ENCODE data around the gene CASP7.

The CASP7 gene

DNA sequence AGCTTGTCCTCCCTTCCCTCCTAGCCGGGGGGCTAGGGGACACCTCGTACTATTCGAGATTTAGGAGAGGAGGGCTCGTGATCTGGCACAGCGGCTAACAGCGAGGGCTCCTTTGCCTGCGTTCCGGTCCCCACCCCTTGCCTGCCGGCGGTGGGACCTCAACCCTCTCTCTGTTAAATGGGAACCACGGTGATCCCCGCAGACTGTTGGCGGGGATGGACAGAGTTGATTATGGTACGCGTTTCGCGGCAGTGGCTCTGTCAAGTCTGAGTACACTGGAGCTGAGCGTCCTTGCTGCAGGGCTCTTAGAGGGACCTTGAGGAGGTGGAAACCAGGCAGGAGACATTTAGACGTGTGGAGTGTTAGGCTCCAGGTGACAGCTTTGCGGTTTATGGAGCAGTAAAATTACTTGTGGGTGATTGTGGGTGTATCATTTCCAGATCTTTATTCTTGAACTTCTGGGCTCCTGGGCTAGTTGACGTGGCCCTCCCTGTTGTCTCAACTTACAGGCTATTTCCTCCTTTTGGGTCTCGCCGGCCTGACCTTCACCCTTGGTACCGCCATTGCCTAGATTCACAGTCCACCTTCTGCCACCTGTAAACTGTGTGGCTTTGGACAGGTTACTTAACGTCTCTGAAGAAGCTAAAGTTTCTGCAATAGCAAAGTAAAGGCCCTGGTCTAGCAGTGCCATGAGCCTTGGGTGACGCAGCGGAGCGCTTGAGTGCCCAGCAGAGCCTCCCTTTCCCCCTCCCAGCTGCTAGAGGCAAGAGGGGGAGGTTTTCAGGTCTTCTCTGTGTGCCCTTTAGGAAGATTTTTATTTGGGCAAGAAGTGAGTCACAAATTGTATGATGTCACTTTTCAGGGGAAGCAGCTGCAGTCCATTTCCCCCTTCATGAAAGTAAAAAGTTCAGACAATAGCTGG, 739 bp downstream of the CASP7 start:
- no peak; the same call in 1 of the 2 replicates for TF ChIP-seq POLR2AphosphoS5 (IDR thresholded peaks at IDR 0.05; ENCODE audit: low read depth, low read length)
- TF ChIP-seq POLR2A (IDR thresholded peaks at IDR 0.05; ENCODE audit: low read depth, low read length) = no peak; the same call in 1 of the 2 replicates
- TF ChIP-seq TAF1 (IDR thresholded peaks at IDR 0.05; ENCODE audit: borderline replicate concordance, low read depth, low read length) = no peak
- DNase-seq (ENCODE audit: insufficient read length) (no peak), FAIRE-seq (peak; percentile 70)

DNA sequence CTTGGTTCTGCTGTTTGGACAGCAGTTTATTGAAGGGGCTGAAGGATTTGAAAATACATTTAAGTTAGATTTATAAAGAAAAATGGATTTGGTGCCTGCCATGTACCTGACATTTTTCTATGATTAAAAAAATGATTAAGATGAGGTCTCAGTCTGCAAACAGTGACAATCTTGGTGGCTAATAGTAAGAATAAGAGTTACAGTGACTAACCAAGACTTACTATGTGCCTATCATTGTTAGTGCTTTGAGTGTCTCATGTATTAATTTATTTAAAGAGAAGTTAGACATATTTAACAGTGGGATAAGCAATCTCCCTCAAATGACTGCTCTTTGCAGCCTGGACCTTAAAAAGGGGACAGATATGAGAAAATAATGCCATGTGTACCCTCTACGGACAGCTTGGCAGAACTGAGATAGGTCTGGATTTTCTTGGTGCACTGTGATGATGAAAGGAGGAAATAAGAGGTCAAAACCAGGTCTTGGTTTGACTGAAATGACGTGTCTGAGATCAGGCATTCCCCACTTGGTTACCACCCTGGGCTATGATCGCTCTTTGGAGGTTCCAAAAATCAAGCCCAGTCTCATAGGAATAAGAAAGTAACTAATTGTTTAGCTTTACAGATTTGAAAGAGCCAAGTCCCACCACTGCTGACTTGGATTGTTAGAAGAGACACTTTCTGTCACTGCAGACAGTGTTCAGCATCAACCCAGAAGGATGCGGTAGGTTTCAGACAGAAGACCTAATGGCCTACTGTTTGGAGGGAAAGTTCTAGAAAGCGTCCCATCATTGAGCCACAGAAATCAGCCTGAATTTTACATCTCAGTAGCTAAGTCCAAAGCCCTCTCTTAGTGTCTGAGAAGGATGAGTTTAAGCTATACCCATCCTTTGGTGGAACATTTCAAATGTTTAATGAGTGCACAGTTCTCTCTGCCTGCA, 2.1 kb downstream of the CASP7 start:
- DNase-seq (ENCODE audit: insufficient read length) = no peak
- TF ChIP-seq POLR2AphosphoS5 (IDR thresholded peaks at IDR 0.05; ENCODE audit: low read depth, low read length) (0 out of 2 replicates have a peak, but pooled peaks have one; percentile 19), POLR2A (IDR thresholded peaks at IDR 0.05; ENCODE audit: low read depth, low read length) (peak; percentile 55), TAF1 (IDR thresholded peaks at IDR 0.05; ENCODE audit: borderline replicate concordance, low read depth, low read length) (no peak)
- peak; percentile 84 for FAIRE-seq

DNA sequence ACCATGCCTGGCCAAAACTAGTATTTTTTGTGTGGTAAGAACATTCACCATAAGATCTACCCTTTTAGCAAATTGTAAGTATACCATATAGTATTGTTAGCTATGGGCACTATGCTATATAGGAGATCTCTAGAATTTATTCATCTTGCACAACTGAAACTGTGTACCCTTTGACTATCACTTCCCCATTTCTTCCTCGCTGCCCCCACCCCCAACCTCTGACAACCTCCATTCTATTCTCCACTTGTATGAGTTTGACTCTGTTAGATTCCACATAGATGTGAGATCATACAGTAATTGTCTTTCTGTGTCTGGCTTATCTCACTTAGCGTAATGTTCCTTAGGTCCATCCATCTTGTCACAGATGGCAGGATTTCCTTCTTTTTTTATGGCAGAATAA, 3.6 kb downstream of the CASP7 start:
- FAIRE-seq (peak; percentile 24), DNase-seq (ENCODE audit: insufficient read length) (no peak)
- no peak for TF ChIP-seq POLR2A (IDR thresholded peaks at IDR 0.05; ENCODE audit: low read depth, low read length)
- TF ChIP-seq TAF1 (IDR thresholded peaks at IDR 0.05; ENCODE audit: borderline replicate concordance, low read depth, low read length) = no peak
- no peak for TF ChIP-seq POLR2AphosphoS5 (IDR thresholded peaks at IDR 0.05; ENCODE audit: low read depth, low read length)

DNA sequence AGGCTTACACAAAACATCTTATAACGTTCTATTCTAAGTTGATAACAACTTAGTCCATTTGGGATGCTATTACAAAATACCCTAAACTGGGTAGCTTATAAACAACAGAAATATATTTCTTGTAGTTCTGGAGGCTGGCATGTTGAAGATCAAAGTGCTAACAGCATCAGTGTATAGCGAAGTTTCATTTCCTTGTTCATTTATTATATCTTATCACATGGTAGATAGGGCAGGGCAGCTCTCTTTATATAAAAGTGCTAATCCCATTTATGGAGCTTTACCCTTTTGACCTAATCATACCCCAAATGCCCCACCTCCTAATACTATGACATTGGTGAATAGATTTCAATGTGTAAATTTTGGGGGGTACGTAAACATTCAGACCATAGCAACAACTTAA, 6.3 kb downstream of the CASP7 start:
- no peak for DNase-seq (ENCODE audit: insufficient read length)
- no peak for TF ChIP-seq POLR2A (IDR thresholded peaks at IDR 0.05; ENCODE audit: low read depth, low read length)
- FAIRE-seq = no peak

DNA sequence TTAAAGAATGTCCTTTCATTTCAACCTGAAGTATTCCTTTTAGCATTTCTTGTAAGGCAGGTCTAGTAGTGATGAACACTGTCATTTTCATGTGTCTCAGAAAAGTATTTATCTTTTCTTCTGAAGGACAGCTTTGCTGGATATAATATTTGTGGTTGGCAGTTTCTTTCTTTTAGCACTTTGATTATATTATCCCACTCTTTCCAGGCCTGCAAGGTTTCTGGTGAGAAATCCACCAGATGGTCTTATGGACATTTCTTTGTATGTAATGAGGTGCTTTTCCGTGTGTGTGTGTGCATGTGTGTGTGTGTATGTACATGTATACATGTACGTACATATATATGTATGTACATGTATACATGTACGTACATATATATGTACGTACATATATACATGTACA, 7.3 kb downstream of the CASP7 start:
- FAIRE-seq = no peak

DNA sequence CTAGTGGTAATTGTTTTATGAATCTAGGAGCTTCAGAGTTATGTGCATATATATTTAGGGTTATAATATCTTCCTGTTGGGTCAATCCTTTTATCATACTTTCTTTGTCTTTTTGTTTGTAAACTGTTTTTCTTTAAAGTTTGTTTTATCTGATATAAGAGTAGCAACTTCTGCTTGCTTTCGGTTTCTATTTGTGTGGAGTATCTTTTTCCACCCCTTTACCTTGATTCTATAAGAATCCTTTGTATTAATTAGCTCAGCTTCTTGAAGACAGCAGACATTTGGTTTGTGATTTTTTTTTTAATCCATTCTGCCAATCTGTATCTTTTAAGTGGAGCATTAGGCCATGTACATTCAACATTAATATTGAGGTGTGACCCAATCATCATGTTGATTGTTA, 9.3 kb downstream of the CASP7 start:
- no peak for FAIRE-seq
- TF ChIP-seq TAF1 (IDR thresholded peaks at IDR 0.05; ENCODE audit: borderline replicate concordance, low read depth, low read length) (no peak), POLR2A (IDR thresholded peaks at IDR 0.05; ENCODE audit: low read depth, low read length) (no peak), POLR2AphosphoS5 (IDR thresholded peaks at IDR 0.05; ENCODE audit: low read depth, low read length) (no peak)

More for the DNA sequence above, 7.3 kb downstream of the CASP7 start:
- DNase-seq (ENCODE audit: insufficient read length) = no peak
- TF ChIP-seq POLR2AphosphoS5 (IDR thresholded peaks at IDR 0.05; ENCODE audit: low read depth, low read length) = no peak
- TF ChIP-seq TAF1 (IDR thresholded peaks at IDR 0.05; ENCODE audit: borderline replicate concordance, low read depth, low read length) = no peak
- no peak for TF ChIP-seq POLR2A (IDR thresholded peaks at IDR 0.05; ENCODE audit: low read depth, low read length)

DNA sequence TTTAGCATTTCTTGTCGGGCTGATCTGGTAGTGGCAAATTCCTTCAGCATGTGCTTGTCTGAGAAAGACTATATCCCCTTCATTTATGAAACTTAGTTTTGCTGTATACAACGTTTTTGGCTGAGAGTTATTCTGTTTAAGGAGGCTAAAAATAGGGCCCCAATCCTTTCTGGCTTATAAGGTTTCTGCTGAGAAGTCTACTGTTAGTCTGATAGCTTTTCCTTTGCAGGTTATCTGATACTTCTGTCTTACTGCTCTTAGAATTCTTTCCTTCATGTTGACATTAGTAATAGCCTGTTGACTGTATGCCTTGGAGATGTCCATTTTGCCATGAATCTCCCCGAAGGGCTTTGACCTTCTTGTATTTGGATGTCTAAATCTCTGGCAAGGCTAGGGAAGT, 9.9 kb downstream of the CASP7 start:
- no peak for DNase-seq (ENCODE audit: insufficient read length)
- TF ChIP-seq POLR2AphosphoS5 (IDR thresholded peaks at IDR 0.05; ENCODE audit: low read depth, low read length) (no peak), POLR2A (IDR thresholded peaks at IDR 0.05; ENCODE audit: low read depth, low read length) (no peak), TAF1 (IDR thresholded peaks at IDR 0.05; ENCODE audit: borderline replicate concordance, low read depth, low read length) (no peak)
- peak; percentile 44 for FAIRE-seq

More for the DNA sequence above, 9.3 kb downstream of the CASP7 start:
- no peak for DNase-seq (ENCODE audit: insufficient read length)

DNA sequence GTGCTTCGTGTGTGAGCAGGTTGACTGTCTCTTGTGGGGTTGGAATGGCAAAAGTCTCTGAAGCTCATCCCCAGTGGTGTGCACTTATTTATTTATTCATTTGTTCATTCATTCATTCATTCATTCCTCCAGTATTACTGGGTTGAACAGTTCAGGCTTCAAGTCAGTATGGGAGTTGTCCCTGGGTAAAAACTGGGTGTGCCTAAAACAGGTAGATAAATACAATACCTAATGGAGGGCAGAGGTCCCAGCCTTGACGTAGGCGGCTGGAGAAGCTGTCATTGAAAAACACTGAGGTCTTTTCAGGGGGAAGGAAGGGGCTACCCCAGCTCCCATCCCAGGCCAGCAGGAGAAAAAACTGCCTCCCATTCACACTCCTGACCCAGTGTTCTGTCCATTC, 11.0 kb downstream of the CASP7 start:
- DNase-seq (ENCODE audit: insufficient read length) (no peak), FAIRE-seq (no peak)
- TF ChIP-seq TAF1 (IDR thresholded peaks at IDR 0.05; ENCODE audit: borderline replicate concordance, low read depth, low read length) (no peak), POLR2AphosphoS5 (IDR thresholded peaks at IDR 0.05; ENCODE audit: low read depth, low read length) (no peak), POLR2A (IDR thresholded peaks at IDR 0.05; ENCODE audit: low read depth, low read length) (no peak)

DNA sequence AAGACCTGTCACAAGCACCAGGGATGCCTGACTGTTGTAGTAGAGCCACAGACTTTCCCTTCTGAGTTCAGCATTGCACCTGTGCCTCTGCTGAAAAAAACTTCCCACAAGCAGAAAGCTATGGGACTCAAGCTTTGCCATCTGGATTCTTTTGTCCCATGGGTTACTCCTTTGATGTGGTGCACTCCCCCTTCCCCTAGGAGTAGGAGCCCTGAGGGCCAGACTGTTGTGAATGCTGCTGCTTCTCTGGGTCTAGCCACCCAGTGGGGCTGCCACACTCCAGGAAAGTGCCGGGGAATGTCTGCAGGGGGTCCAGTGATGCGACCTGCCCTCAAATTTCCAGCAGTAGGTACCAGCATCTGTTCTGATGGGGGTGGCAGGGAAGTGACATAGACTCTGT, 11.7 kb downstream of the CASP7 start:
- no peak for FAIRE-seq
- DNase-seq (ENCODE audit: insufficient read length) = no peak
- no peak for TF ChIP-seq POLR2A (IDR thresholded peaks at IDR 0.05; ENCODE audit: low read depth, low read length)
- TF ChIP-seq TAF1 (IDR thresholded peaks at IDR 0.05; ENCODE audit: borderline replicate concordance, low read depth, low read length) = no peak
- TF ChIP-seq POLR2AphosphoS5 (IDR thresholded peaks at IDR 0.05; ENCODE audit: low read depth, low read length) = no peak

DNA sequence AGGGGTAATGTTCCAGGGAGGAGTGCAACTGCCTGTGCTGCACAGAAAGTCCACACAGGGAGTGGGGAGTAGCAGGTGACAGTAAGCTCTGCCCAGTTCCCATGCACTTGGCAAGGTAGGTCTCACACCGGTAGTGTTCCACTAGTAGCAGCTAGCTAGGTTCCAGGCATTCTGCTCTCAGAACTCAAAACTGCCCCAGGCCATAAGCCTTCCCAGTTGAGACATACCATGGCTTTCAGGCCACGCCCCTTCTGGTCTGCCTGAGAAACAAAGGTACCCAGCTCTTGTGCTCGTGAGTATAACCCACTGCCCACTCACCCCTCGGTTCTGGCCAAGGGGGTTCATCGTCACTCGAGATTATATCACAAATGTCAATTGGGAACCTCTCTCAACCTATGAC, 12.6 kb downstream of the CASP7 start:
- FAIRE-seq (no peak), DNase-seq (ENCODE audit: insufficient read length) (no peak)
- no peak for TF ChIP-seq POLR2AphosphoS5 (IDR thresholded peaks at IDR 0.05; ENCODE audit: low read depth, low read length)
- TF ChIP-seq POLR2A (IDR thresholded peaks at IDR 0.05; ENCODE audit: low read depth, low read length) = no peak
- TF ChIP-seq TAF1 (IDR thresholded peaks at IDR 0.05; ENCODE audit: borderline replicate concordance, low read depth, low read length) = no peak

DNA sequence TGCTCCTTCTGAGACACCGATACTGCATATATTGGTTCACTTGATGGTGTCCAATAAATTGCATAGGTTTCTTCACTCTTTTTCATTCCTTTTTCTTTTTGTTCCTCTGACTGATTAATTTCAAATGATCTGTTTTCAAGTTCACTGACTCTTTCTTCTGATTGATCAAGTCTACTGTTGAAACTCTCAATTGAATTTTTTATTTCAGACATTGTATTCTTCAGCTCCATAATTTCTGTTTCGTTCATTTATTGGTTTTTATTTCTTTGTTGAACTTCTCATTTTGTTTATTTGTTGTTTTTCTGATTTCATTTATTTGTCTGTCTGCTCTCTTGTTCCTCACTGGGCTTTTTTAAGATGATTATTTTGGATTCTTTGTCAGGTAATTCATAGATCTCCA, 13.6 kb downstream of the CASP7 start:
- no peak for DNase-seq (ENCODE audit: insufficient read length)
- no peak for TF ChIP-seq POLR2A (IDR thresholded peaks at IDR 0.05; ENCODE audit: low read depth, low read length)
- no peak for TF ChIP-seq POLR2AphosphoS5 (IDR thresholded peaks at IDR 0.05; ENCODE audit: low read depth, low read length)
- FAIRE-seq = no peak
